A673 (cell line): ENCODE data around the gene HHIPL2. TPM values are rescaled to one million over a fixed set of nuclear protein-coding genes. Genes with fewer than 3 reads are reported as not detected.

Experiments used
- BruUV-seq: library from RNA; stranded (reverse); fragments of 400-500 nt; replicated peaks from 2 replicates; lab custom pipeline; 2021; lab: Mats Ljungman, UMichigan
- CTCF ChIA-PET: fragments of 300-600 bp; sonication (Branson Sonifier 250); formaldehyde crosslinking; loops from one replicate; lab custom pipeline; 2022; ENCODE audit warnings: antibody characterized with exemption; lab: Charles Lee
- POLR2A ChIA-PET: fragments of 300-600 bp; sonication (Branson Sonifier 250); formaldehyde crosslinking; loops from one replicate; lab custom pipeline; 2022; ENCODE audit warnings: antibody characterized with exemption; ENCODE audit not compliant: low non-redundant PET; lab: Charles Lee
- DNase-seq: peaks from one replicate; pipeline ENCODE4 v3.0.0-alpha.2; 2015; ENCODE audit warnings: low spot score
- H3K27ac ChIP-seq: fragments of 200-600 bp; sonication (generic); 2 replicates; pipeline ENCODE4 v1.5.1; 2016; ENCODE audit warnings: mixed run types, low read depth, mild to moderate bottlenecking, mixed read lengths, antibody characterized with exemption, low read length; ENCODE audit not compliant: poor library complexity, severe bottlenecking
- H3K27me3 ChIP-seq: fragments of 200-600 bp; sonication (generic); replicated peaks from 2 replicates; pipeline ENCODE4 v1.6.1; 2017; ENCODE audit warnings: mixed run types, low read depth, mild to moderate bottlenecking, mixed read lengths, antibody characterized with exemption, low read length; ENCODE audit not compliant: insufficient read depth, poor library complexity
- H3K36me3 ChIP-seq: fragments of 200-600 bp; sonication (generic); 2 replicates; pipeline ENCODE4 v1.6.1; 2016; ENCODE audit warnings: mixed run types, mild to moderate bottlenecking, mixed read lengths, antibody characterized with exemption, low read length; ENCODE audit not compliant: insufficient read depth, poor library complexity, severe bottlenecking
- H3K4me1 ChIP-seq: fragments of 200-600 bp; sonication (generic); 2 replicates; pipeline ENCODE4 v1.6.1; 2017; ENCODE audit warnings: mixed run types, mild to moderate bottlenecking, mixed read lengths, antibody characterized with exemption, low read length; ENCODE audit not compliant: insufficient read depth, poor library complexity, severe bottlenecking
- H3K4me3 ChIP-seq: fragments of 200-600 bp; sonication (generic); 2 replicates; pipeline ENCODE4 v1.5.1; 2016; ENCODE audit warnings: low read depth, mixed run types, mild to moderate bottlenecking, mixed read lengths, low read length; ENCODE audit not compliant: poor library complexity, severe bottlenecking
- H3K9me3 ChIP-seq: fragments of 200-600 bp; sonication (generic); 2 replicates; pipeline ENCODE4 v1.6.1; 2016; ENCODE audit warnings: mixed run types, low read depth, mild to moderate bottlenecking, mixed read lengths, antibody characterized with exemption, low read length; ENCODE audit not compliant: poor library complexity, severe bottlenecking
- EZH2 ChIP-seq: fragments of 200-600 bp; sonication (generic); IDR thresholded peaks from 2 replicates; pipeline ENCODE4 v1.6.1; 2017; ENCODE audit warnings: borderline replicate concordance, low read depth, mild to moderate bottlenecking, mixed read lengths, antibody characterized with exemption, low read length; ENCODE audit not compliant: poor library complexity, severe bottlenecking
- intact Hi-C: fragments of 100-400 bp; cut with micrococcal nuclease; formaldehyde crosslinking; loops from one replicate; pipeline ENCODE4 v1.10.0; 2022; ENCODE audit not compliant: unreplicated experiment
- total RNA-seq: library from RNA; stranded (reverse); gene quantifications from 2 replicates; pipeline ENCODE4 v1.2.3, GENCODE V29; 2021
- TF ChIP-seq, protein P1 (sequence below): fragments of 300-800, 200-600 bp; sonication (generic); conservative IDR thresholded peaks from 2 replicates; pipeline ENCODE4 v1.5.1; 2017; ENCODE audit warnings: low read depth, mild to moderate bottlenecking, antibody characterized with exemption, low read length, moderate library complexity, mixed read lengths

Gene HHIPL2
- total RNA-seq, 1 experiment from 2014 or later = not detected

DNA sequence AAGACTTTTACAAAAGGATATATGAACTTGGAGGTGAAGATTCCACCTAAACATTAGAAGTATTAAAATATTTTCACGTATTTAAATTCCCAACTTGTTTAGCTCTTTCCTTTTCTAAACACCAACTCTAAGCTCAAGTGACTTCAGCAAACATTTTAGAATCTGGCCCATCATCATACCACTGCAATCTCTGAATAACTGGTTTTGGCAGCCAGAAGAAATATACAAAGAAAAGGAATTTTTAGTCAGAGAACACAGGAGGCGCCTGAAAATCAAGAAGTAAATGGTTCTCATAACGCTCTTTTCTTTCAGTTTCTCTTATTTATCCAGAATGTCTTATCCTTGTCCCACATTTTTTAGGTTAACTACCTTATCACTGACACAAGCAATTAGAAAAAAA is 31.4 kb upstream of the HHIPL2 start:
- no peak for DNase-seq
- peaks cover 12% of the 10 kb centered on the region for H3K4me1 ChIP-seq
- intact Hi-C loops = no loop called here
- H3K9me3 ChIP-seq = no peaks in the 10 kb centered on the region
- no peak for TF ChIP-seq EZH2
- TF ChIP-seq, protein P1, sequence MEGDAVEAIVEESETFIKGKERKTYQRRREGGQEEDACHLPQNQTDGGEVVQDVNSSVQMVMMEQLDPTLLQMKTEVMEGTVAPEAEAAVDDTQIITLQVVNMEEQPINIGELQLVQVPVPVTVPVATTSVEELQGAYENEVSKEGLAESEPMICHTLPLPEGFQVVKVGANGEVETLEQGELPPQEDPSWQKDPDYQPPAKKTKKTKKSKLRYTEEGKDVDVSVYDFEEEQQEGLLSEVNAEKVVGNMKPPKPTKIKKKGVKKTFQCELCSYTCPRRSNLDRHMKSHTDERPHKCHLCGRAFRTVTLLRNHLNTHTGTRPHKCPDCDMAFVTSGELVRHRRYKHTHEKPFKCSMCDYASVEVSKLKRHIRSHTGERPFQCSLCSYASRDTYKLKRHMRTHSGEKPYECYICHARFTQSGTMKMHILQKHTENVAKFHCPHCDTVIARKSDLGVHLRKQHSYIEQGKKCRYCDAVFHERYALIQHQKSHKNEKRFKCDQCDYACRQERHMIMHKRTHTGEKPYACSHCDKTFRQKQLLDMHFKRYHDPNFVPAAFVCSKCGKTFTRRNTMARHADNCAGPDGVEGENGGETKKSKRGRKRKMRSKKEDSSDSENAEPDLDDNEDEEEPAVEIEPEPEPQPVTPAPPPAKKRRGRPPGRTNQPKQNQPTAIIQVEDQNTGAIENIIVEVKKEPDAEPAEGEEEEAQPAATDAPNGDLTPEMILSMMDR = no peak
- no peak overlapping the region for H3K4me3 ChIP-seq
- H3K27ac ChIP-seq = no peak overlapping the region
- H3K27me3 ChIP-seq = no peaks in the 10 kb centered on the region
- BruUV-seq = no TSS peak
- POLR2A ChIA-PET = no interaction called here
- CTCF ChIA-PET = no interaction called here
- H3K36me3 ChIP-seq = peaks cover 23% of the 10 kb centered on the region

DNA sequence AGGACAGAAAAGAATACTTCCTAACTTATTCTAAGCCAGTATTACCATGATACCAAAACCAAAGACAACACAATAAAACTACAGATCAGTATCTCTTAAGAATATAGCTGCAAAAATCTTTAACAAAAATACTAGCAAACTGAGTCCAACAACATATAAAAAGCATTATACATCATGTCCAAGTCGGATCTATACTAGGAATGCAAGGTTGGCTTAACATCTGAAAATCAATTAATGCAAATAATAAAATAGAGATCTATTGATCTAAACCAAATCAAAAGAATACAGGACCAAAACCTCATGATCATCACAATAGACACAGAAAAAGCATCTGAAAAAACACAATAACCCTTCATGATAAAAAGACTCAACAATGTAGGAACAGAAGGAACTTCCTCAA is 22.9 kb upstream of the HHIPL2 start:
- no TSS peak for BruUV-seq

DNA sequence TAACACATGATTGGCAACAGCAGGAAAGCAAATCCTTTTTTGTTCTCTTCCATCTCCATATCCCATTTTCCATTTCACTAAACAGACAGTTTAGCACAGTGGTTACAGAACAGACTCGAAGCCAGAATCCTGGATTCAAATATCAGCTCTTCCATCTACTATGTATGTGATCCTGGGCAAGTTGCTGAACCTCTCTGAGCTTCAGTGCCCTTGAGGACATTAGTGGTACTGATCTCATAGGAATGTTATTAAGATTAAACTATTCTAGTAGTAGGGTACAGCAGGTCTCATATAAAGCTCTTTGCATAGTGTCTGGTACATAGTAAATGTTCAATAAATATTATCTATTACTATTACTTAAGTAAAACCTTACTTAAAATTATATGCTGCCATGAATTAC is 13.8 kb upstream of the HHIPL2 start:
- BruUV-seq = no TSS peak
- ChIA-PET CTCF (interaction anchor here (1.1 kb wide), 1 partner anchor 73 kb away, joined by 3 read pairs; no protein-coding TSS in a partner anchor), POLR2A (no interaction called here)
- intact Hi-C loops = no loop called here
- Histone ChIP-seq H3K27ac (no peak overlapping the region), H3K36me3 (peaks cover 30% of the 10 kb centered on the region), H3K27me3 (no peaks in the 10 kb centered on the region), H3K9me3 (no peaks in the 10 kb centered on the region), H3K4me1 (no peaks in the 10 kb centered on the region), H3K4me3 (no peak overlapping the region)
- TF ChIP-seq, protein P1 = no peak
- TF ChIP-seq EZH2 = no peak
- DNase-seq = no peak

More for the DNA sequence above, 22.9 kb upstream of the HHIPL2 start:
- TF ChIP-seq, protein P1 = no peak
- no peak for TF ChIP-seq EZH2
- Histone ChIP-seq H3K27me3 (no peaks in the 10 kb centered on the region), H3K4me1 (no peaks in the 10 kb centered on the region), H3K9me3 (peaks cover 7% of the 10 kb centered on the region), H3K4me3 (no peak overlapping the region), H3K36me3 (peaks cover 12% of the 10 kb centered on the region), H3K27ac (no peak overlapping the region)
- DNase-seq = no peak
- CTCF ChIA-PET = no interaction called here
- intact Hi-C loops = no loop called here
- POLR2A ChIA-PET = no interaction called here
